GM12891 (cell line): Measurements from ENCODE around the gene TLE2.
"Not testable (repeated sequence)": the region's sequence is repeated elsewhere in the genome, so short reads cannot be mapped to it uniquely, and the experiment has no call there.

ENCODE experiments used
- DNase-seq: peaks from one replicate; pipeline ENCODE4 v3.0.0; 2011; ENCODE audit warnings: low spot score; ENCODE audit not compliant: insufficient read length
- FAIRE-seq: peaks from 2 replicates; lab custom pipeline; 2011; peaks lifted over from hg19 to GRCh38; lab: Jason Lieb, UNC
- PAX5 ChIP-seq: IDR thresholded peaks from 2 replicates; pipeline ENCODE4 v1.6.1; 2011; ENCODE audit warnings: low read length, moderate library complexity, mild to moderate bottlenecking; ENCODE audit not compliant: insufficient read depth, severe bottlenecking
- POLR2A ChIP-seq: IDR thresholded peaks from 2 replicates; pipeline ENCODE4 v1.6.1; 2011; ENCODE audit warnings: low read depth, low read length, control low read depth
- POLR2AphosphoS5 ChIP-seq: IDR thresholded peaks from 2 replicates; pipeline ENCODE4 v1.6.1; 2011; ENCODE audit warnings: low read depth, low read length, control low read depth
- POU2F2 ChIP-seq: IDR thresholded peaks from 2 replicates; pipeline ENCODE4 v1.6.1; 2011; ENCODE audit warnings: low read depth, mild to moderate bottlenecking, control low read depth, low read length, moderate library complexity
- SPI1 ChIP-seq: IDR thresholded peaks from 2 replicates; pipeline ENCODE4 v1.6.1; 2011; ENCODE audit warnings: low read depth, low read length, control low read depth
- TAF1 ChIP-seq: IDR thresholded peaks from 2 replicates; pipeline ENCODE4 v1.6.1; 2011; ENCODE audit warnings: low read depth, low read length, control low read depth

TLE2 gene

GRCh38 chr19:3045885-3046697 lies 17.0 kb upstream of the TLE2 start:
- FAIRE-seq, result no peak
- DNase-seq, result no peak
- TF ChIP-seq PAX5 (no peak), SPI1 (no peak), POU2F2 (no peak), POLR2AphosphoS5 (no peak), POLR2A (no peak), TAF1 (no peak)

GRCh38 chr19:3045191-3045590 lies 16.1 kb upstream of the TLE2 start:
- FAIRE-seq (no peak), DNase-seq (no peak)
- no peak for TF ChIP-seq POU2F2
- TF ChIP-seq TAF1, result no peak
- no peak for TF ChIP-seq PAX5
- TF ChIP-seq SPI1, result no peak
- TF ChIP-seq POLR2A, result no peak
- TF ChIP-seq POLR2AphosphoS5, result no peak

GRCh38 chr19:3042621-3043267 lies 13.7 kb upstream of the TLE2 start:
- no peak for DNase-seq
- TF ChIP-seq POLR2AphosphoS5, result no peak
- no peak for TF ChIP-seq TAF1
- FAIRE-seq, result no peak

GRCh38 chr19:3041761-3042620 lies 12.9 kb upstream of the TLE2 start:
- DNase-seq (no peak), FAIRE-seq (no peak)
- TF ChIP-seq POU2F2 (no peak), TAF1 (no peak), POLR2AphosphoS5 (no peak), SPI1 (no peak), PAX5 (no peak), POLR2A (no peak)

- FAIRE-seq (no peak), DNase-seq (no peak)
- TF ChIP-seq SPI1 (no peak), PAX5 (no peak), POLR2A (no peak), TAF1 (no peak), POLR2AphosphoS5 (no peak), POU2F2 (no peak)
Measured at GRCh38 chr19:3041327-3041726, 12.2 kb upstream of the TLE2 start.

GRCh38 chr19:3039641-3040077 lies 10.6 kb upstream of the TLE2 start:
- DNase-seq (no peak), FAIRE-seq (no peak)
- TF ChIP-seq PAX5, result no peak
- no peak for TF ChIP-seq POLR2AphosphoS5
- TF ChIP-seq SPI1, result no peak
- no peak for TF ChIP-seq POLR2A
- no peak for TF ChIP-seq TAF1
- TF ChIP-seq POU2F2, result no peak

- FAIRE-seq (no peak), DNase-seq (no peak)
- no peak for TF ChIP-seq POLR2AphosphoS5
- no peak for TF ChIP-seq TAF1
- no peak for TF ChIP-seq POU2F2
- TF ChIP-seq PAX5, result no peak
- no peak for TF ChIP-seq POLR2A
- no peak for TF ChIP-seq SPI1
Measured at GRCh38 chr19:3039125-3039524, 10.0 kb upstream of the TLE2 start.

GRCh38 chr19:3038214-3038613 lies 9.1 kb upstream of the TLE2 start:
- TF ChIP-seq SPI1, result no peak
- no peak for TF ChIP-seq POLR2A
- TF ChIP-seq TAF1, result no peak
- TF ChIP-seq POLR2AphosphoS5, result no peak
- TF ChIP-seq POU2F2, result no peak
- TF ChIP-seq PAX5, result no peak
- FAIRE-seq, result no peak
- DNase-seq, result no peak

- not testable (repeated sequence) for FAIRE-seq, DNase-seq
Measured at GRCh38 chr19:3036977-3037544, 8.0 kb upstream of the TLE2 start.
